IMR-90 (cell line): ENCODE data around the gene CMIP. TPM values are rescaled to one million over a fixed set of nuclear protein-coding genes. Genes with fewer than 3 reads are reported as not detected.

Source experiments
- ATAC-seq: fragments of 200-7000 bp; cut with Tn5 transposase; 2 replicates; pipeline ENCODE4 v1.9.1; 2020; ENCODE audit warnings: low read depth, mild to moderate bottlenecking, moderate library complexity
- BruUV-seq: library from RNA; stranded (reverse); fragments of 400-500 nt; replicated peaks from 2 replicates; lab custom pipeline; 2021; lab: Mats Ljungman, UMichigan
- CTCF ChIA-PET: fragments of 300-600 bp; formaldehyde crosslinking; extraction: SDS; loops from one replicate; lab custom pipeline; 2021; ENCODE audit warnings: antibody characterized with exemption; lab: Yijun Ruan, JAX
- POLR2A ChIA-PET: fragments of 300-600 bp; sonication (Branson Sonifier 250); formaldehyde crosslinking; loops from one replicate; lab custom pipeline; 2022; ENCODE audit warnings: antibody characterized with exemption; ENCODE audit not compliant: unreplicated experiment; lab: Charles Lee
- DNase-seq: peaks from one replicate; pipeline ENCODE4 v3.0.0; 2013
- H2AFZ ChIP-seq: replicated peaks from 2 replicates; pipeline ENCODE3; 2013; ENCODE audit warnings: low read length, mild to moderate bottlenecking; ENCODE audit not compliant: poor library complexity
- H2AK5ac ChIP-seq: 2 replicates; pipeline ENCODE4 v1.6.1; 2013; ENCODE audit warnings: low read depth, low read length, inconsistent platforms
- H2AK9ac ChIP-seq: replicated peaks from 2 replicates; pipeline ENCODE3; 2013; ENCODE audit warnings: mild to moderate bottlenecking, low read depth, low read length, moderate library complexity; ENCODE audit not compliant: poor library complexity
- H2BK120ac ChIP-seq: 2 replicates; pipeline ENCODE4 v1.6.1; 2013; ENCODE audit warnings: low read depth, low read length, inconsistent platforms
- H2BK15ac ChIP-seq: 3 replicates; pipeline ENCODE4 v1.6.1; 2013; ENCODE audit warnings: low read depth, low read length, inconsistent platforms
- H2BK20ac ChIP-seq: 2 replicates; pipeline ENCODE4 v1.6.1; 2013; ENCODE audit warnings: low read depth, mild to moderate bottlenecking, inconsistent platforms, low read length, moderate library complexity
- H2BK5ac ChIP-seq: 2 replicates; pipeline ENCODE4 v1.6.1; 2013; ENCODE audit warnings: mild to moderate bottlenecking, low read depth, low read length, inconsistent platforms; ENCODE audit not compliant: poor library complexity, severe bottlenecking
- H3K14ac ChIP-seq: replicated peaks from 2 replicates; pipeline ENCODE4 v1.6.1; 2013; ENCODE audit warnings: low read depth, low read length, inconsistent platforms
- H3K18ac ChIP-seq: 2 replicates; pipeline ENCODE4 v1.6.1; 2013; ENCODE audit warnings: low read depth, low read length, control low read depth
- H3K23ac ChIP-seq: 2 replicates; pipeline ENCODE4 v1.6.1; 2013; ENCODE audit warnings: low read depth, low read length, inconsistent platforms
- H3K27ac ChIP-seq: 2 replicates; pipeline ENCODE4 v1.5.1; 2013; ENCODE audit warnings: mild to moderate bottlenecking, control low read depth, low read length; ENCODE audit not compliant: insufficient read depth
- H3K27me3 ChIP-seq: 2 replicates; pipeline ENCODE4 v1.6.1; 2013; ENCODE audit warnings: low read length; ENCODE audit not compliant: control insufficient read depth, insufficient read depth
- H3K36me3 ChIP-seq: 2 replicates; pipeline ENCODE4 v1.6.1; 2013; ENCODE audit warnings: low read length, mixed read lengths; ENCODE audit not compliant: control insufficient read depth, insufficient read depth
- H3K4ac ChIP-seq: 2 replicates; pipeline ENCODE4 v1.6.1; 2013; ENCODE audit warnings: low read depth, low read length, inconsistent platforms
- H3K4me1 ChIP-seq: 2 replicates; pipeline ENCODE4 v1.6.1; 2013; ENCODE audit warnings: low read length, mixed read lengths; ENCODE audit not compliant: control insufficient read depth, insufficient read depth
- H3K4me2 ChIP-seq: 2 replicates; pipeline ENCODE4 v1.6.1; 2013; ENCODE audit warnings: low read depth, mild to moderate bottlenecking, control low read depth, low read length, moderate library complexity
- H3K4me3 ChIP-seq: 2 replicates; pipeline ENCODE4 v1.5.1; 2013; ENCODE audit warnings: low read depth, mild to moderate bottlenecking, control low read depth, low read length, moderate library complexity; ENCODE audit not compliant: insufficient read depth
- H3K56ac ChIP-seq: 2 replicates; pipeline ENCODE4 v1.6.1; 2013; ENCODE audit warnings: low read length, inconsistent platforms; ENCODE audit not compliant: insufficient read depth; ENCODE audit errors: extremely low read depth
- H3K79me1 ChIP-seq, 2 experiments: 2 replicates each; pipeline ENCODE4 v1.6.1; 2013; ENCODE audit warnings: low read length in 2 of 2, inconsistent platforms in 1 of 2, low read depth in 1 of 2
- H3K9ac ChIP-seq: 2 replicates; pipeline ENCODE4 v1.6.1; 2013; ENCODE audit warnings: low read depth, low read length, control low read depth
- H3K9me1 ChIP-seq: 2 replicates; pipeline ENCODE4 v1.6.1; 2013; ENCODE audit warnings: low read length, inconsistent platforms; ENCODE audit not compliant: insufficient read depth
- H3K9me3 ChIP-seq: 2 replicates; pipeline ENCODE4 v1.6.1; 2013; ENCODE audit warnings: low read length; ENCODE audit not compliant: control insufficient read depth, insufficient read depth
- H4K20me1 ChIP-seq: 2 replicates; pipeline ENCODE4 v1.6.1; 2013; ENCODE audit warnings: low read length, inconsistent platforms; ENCODE audit not compliant: insufficient read depth
- H4K5ac ChIP-seq: 2 replicates; pipeline ENCODE4 v1.6.1; 2013; ENCODE audit warnings: mild to moderate bottlenecking, low read depth, low read length, control low read depth
- H4K8ac ChIP-seq, 2 experiments: 2 replicates each; pipeline ENCODE4 v1.6.1; 2013; ENCODE audit warnings: low read depth in 2 of 2, low read length in 2 of 2, control low read depth in 1 of 2, inconsistent platforms in 1 of 2
- H4K91ac ChIP-seq: 2 replicates; pipeline ENCODE4 v1.6.1; 2013; ENCODE audit warnings: low read depth, low read length, inconsistent platforms; ENCODE audit not compliant: insufficient read depth
- BHLHE40 ChIP-seq: fragments of 150-350 bp; IDR thresholded peaks from 2 replicates; pipeline ENCODE4 v1.6.1; 2016; ENCODE audit warnings: mild to moderate bottlenecking, low read depth, low read length
- RAD21 ChIP-seq: IDR thresholded peaks from 2 replicates; pipeline ENCODE4 v1.6.1; 2012; ENCODE audit warnings: low read length, improper control_type of control experiment
- RCOR1 ChIP-seq: IDR thresholded peaks from 2 replicates; pipeline ENCODE4 v1.6.1; 2012; ENCODE audit warnings: mild to moderate bottlenecking, low read length, improper control_type of control experiment; ENCODE audit not compliant: insufficient replicate concordance
- WGBS, 2 experiments: methylation state at CpG; one replicate each; pipeline versions ENCODE4 v1.1.5 to v1.1.7; 2013; ENCODE audit warnings: missing lambda C conversion rate in 2 of 2; ENCODE audit not compliant: insufficient read length in 1 of 2; ENCODE audit errors: extremely low coverage in 2 of 2; 5-methylcytosine and 5-hydroxymethylcytosine counted together
- dilution Hi-C: fragments of 300-500 bp; cut with HindIII; formaldehyde crosslinking; loops from one replicate; pipeline ENCODE4 v1.14.3; 2018; ENCODE audit warnings: low sequenced_read_pairs; ENCODE audit not compliant: unreplicated experiment
- in situ Hi-C: fragments of 300-500 bp; cut with MboI; formaldehyde crosslinking; loops from 3 replicates; pipeline ENCODE4 v1.14.3; 2019; ENCODE audit warnings: low sequenced_read_pairs, inconsistent platforms, mixed read lengths
- intact Hi-C: fragments of 100-400 bp; cut with micrococcal nuclease; formaldehyde crosslinking; loops from 2 replicates; pipeline ENCODE4 v1.10.0; 2022
- polyA plus RNA-seq, 3 experiments: library from polyadenylated mRNA; depleted of rRNA; stranded (reverse); fragments of >200 nt; gene quantifications; 2 replicates each; pipeline ENCODE4 v1.2.3, GENCODE V29; 2012; ENCODE audit warnings: low replicate concordance in 1 of 3
- total RNA-seq: library from RNA; depleted of rRNA; stranded (reverse); fragments of >200 nt; gene quantifications from 2 replicates; pipeline ENCODE4 v1.2.3, GENCODE V29; 2012

Gene CMIP
- total and polyA plus RNA-seq, 2 of the 4 experiments (the other 2 are of a cell fraction), result 3.2 to 11.6 TPM

- ChIA-PET CTCF (no interaction called here), POLR2A (no interaction called here)
- H4K91ac ChIP-seq, result no peak overlapping the region
- no peak overlapping the region for H3K56ac ChIP-seq
- H3K27ac ChIP-seq, result no peak overlapping the region
- no peak overlapping the region for H2BK20ac ChIP-seq
- ATAC-seq (no peak), DNase-seq (no peak)
- H3K4ac ChIP-seq, result no peak overlapping the region
- no peaks in the 10 kb centered on the region for H3K4me1 ChIP-seq
- TF ChIP-seq BHLHE40 (no peak), RAD21 (no peak), RCOR1 (no peak)
- H2AK5ac ChIP-seq, result no peak overlapping the region; the same call in 1 of the 2 replicates
- peaks cover 35% of the 10 kb centered on the region for H3K36me3 ChIP-seq
- WGBS, 2 experiments, result 87% methylated on average over 16 of the region's 23 CpGs; no CpG with 5 or more reads in 1 of the 2 experiments
- H2BK120ac ChIP-seq, result no peak overlapping the region
- H2AK9ac ChIP-seq, result no peak overlapping the region
- H3K79me1 ChIP-seq, result no peaks in the 10 kb centered on the region
- no peak overlapping the region for H2BK15ac ChIP-seq
- no peaks in the 10 kb centered on the region for H3K27me3 ChIP-seq
- dilution Hi-C loops, result no loop called here
- no peaks in the 10 kb centered on the region for H4K20me1 ChIP-seq
- no peak overlapping the region for H3K14ac ChIP-seq
- H3K9ac ChIP-seq, result no peak overlapping the region
- no peak overlapping the region for H2AFZ ChIP-seq
- H3K9me3 ChIP-seq, result no peaks in the 10 kb centered on the region
- no peak overlapping the region for H2BK5ac ChIP-seq
- H3K4me2 ChIP-seq, result no peak overlapping the region
- in situ Hi-C loops, result no loop called here
- H3K18ac ChIP-seq, result no peak overlapping the region
- H3K4me3 ChIP-seq, result no peak overlapping the region
- no peak overlapping the region for H4K8ac ChIP-seq
- H3K9me1 ChIP-seq, result 0 out of 2 replicates have a peak, but pooled peaks cover 3% of the 10 kb centered on the region
- H3K23ac ChIP-seq, result no peak overlapping the region
- BruUV-seq, result no TSS peak
- H4K5ac ChIP-seq, result no peak overlapping the region
- intact Hi-C loops, result no loop called here
Measured at GRCh38 chr16:81668243-81669097, 223.9 kb downstream of the CMIP start.
